ENCODE results near the gene KLHL42. TPM values are rescaled to one million over a fixed set of nuclear protein-coding genes. Genes with fewer than 3 reads are reported as not detected.
A peak's percentile ranks its signal among the peaks of the same experiment; 100 is the strongest.

Gene KLHL42
- total RNA-seq, 2 experiments from 2014 or later = 16.3 to 16.4 TPM

GRCh38 chr12:27771481-27772327, 8.3 kb upstream of the KLHL42 start:
- Mint-ChIP-seq H3K36me3 (no peaks in the 10 kb centered on the region), H3K4me3 (no peak overlapping the region), H3K9me3 (no peaks in the 10 kb centered on the region), H3K4me1 (peaks cover 8% of the 10 kb centered on the region), H3K27ac (no peak overlapping the region), H3K27me3 (no peaks in the 10 kb centered on the region)
- DNase-seq = no peak

GRCh38 chr12:27772328-27773049, 7.5 kb upstream of the KLHL42 start:
- H3K9me3 Mint-ChIP-seq = no peaks in the 10 kb centered on the region
- H3K4me3 Mint-ChIP-seq = no peak overlapping the region
- DNase-seq = no peak
- H3K4me1 Mint-ChIP-seq = peaks cover 8% of the 10 kb centered on the region
- H3K27me3 Mint-ChIP-seq = no peaks in the 10 kb centered on the region
- H3K27ac Mint-ChIP-seq = no peak overlapping the region
- no peaks in the 10 kb centered on the region for H3K36me3 Mint-ChIP-seq

GRCh38 chr12:27777141-27777540, 2.9 kb upstream of the KLHL42 start:
- Mint-ChIP-seq H3K27ac (no peak overlapping the region), H3K4me1 (peaks cover 24% of the 10 kb centered on the region), H3K36me3 (peaks cover 10% of the 10 kb centered on the region), H3K9me3 (no peaks in the 10 kb centered on the region), H3K4me3 (no peak overlapping the region), H3K27me3 (no peaks in the 10 kb centered on the region)
- DNase-seq = no peak

GRCh38 chr12:27778206-27778605, 1.8 kb upstream of the KLHL42 start:
- Mint-ChIP-seq H3K4me1 (peaks cover 27% of the 10 kb centered on the region), H3K36me3 (peaks cover 16% of the 10 kb centered on the region), H3K27ac (no peak overlapping the region), H3K4me3 (no peak overlapping the region), H3K9me3 (no peaks in the 10 kb centered on the region), H3K27me3 (no peaks in the 10 kb centered on the region)
- no peak for DNase-seq

- Mint-ChIP-seq H3K4me3 (peak overlapping the region; percentile 86), H3K27ac (peak overlapping the region; percentile 94), H3K4me1 (peaks cover 31% of the 10 kb centered on the region), H3K36me3 (peaks cover 20% of the 10 kb centered on the region), H3K9me3 (no peaks in the 10 kb centered on the region), H3K27me3 (no peaks in the 10 kb centered on the region)
- DNase-seq = peak; percentile 23
Measured at GRCh38 chr12:27779416-27779919, 565 bp upstream of the KLHL42 start.

- H3K27ac Mint-ChIP-seq = peak overlapping the region; percentile 79
- H3K4me3 Mint-ChIP-seq = peak overlapping the region; percentile 82
- H3K9me3 Mint-ChIP-seq = no peaks in the 10 kb centered on the region
- peaks cover 28% of the 10 kb centered on the region for H3K36me3 Mint-ChIP-seq
- peaks cover 39% of the 10 kb centered on the region for H3K4me1 Mint-ChIP-seq
- DNase-seq = peak; percentile 37
- H3K27me3 Mint-ChIP-seq = no peaks in the 10 kb centered on the region
Measured at GRCh38 chr12:27780612-27781408, 777 bp downstream of the KLHL42 start.

- H3K9me3 Mint-ChIP-seq = no peaks in the 10 kb centered on the region
- peaks cover 32% of the 10 kb centered on the region for H3K36me3 Mint-ChIP-seq
- H3K27me3 Mint-ChIP-seq = no peaks in the 10 kb centered on the region
- no peak overlapping the region for H3K27ac Mint-ChIP-seq
- peaks cover 44% of the 10 kb centered on the region for H3K4me1 Mint-ChIP-seq
- DNase-seq = no peak
- peak overlapping the region; percentile 82 for H3K4me3 Mint-ChIP-seq
Measured at GRCh38 chr12:27781680-27782079, 1.6 kb downstream of the KLHL42 start.

GRCh38 chr12:27782481-27782880, 2.4 kb downstream of the KLHL42 start:
- Mint-ChIP-seq H3K36me3 (peaks cover 32% of the 10 kb centered on the region), H3K27me3 (no peaks in the 10 kb centered on the region), H3K4me1 (peaks cover 45% of the 10 kb centered on the region), H3K9me3 (no peaks in the 10 kb centered on the region), H3K4me3 (peak overlapping the region; percentile 65), H3K27ac (no peak overlapping the region)
- no peak for DNase-seq

GRCh38 chr12:27785882-27786570, 6.0 kb downstream of the KLHL42 start:
- Mint-ChIP-seq H3K9me3 (no peaks in the 10 kb centered on the region), H3K4me1 (peaks cover 50% of the 10 kb centered on the region), H3K27ac (no peak overlapping the region)

GRCh38 chr12:27787559-27787958, 7.5 kb downstream of the KLHL42 start:
- Mint-ChIP-seq H3K27me3 (no peaks in the 10 kb centered on the region), H3K9me3 (no peaks in the 10 kb centered on the region), H3K4me3 (no peak overlapping the region), H3K36me3 (peaks cover 38% of the 10 kb centered on the region), H3K27ac (no peak overlapping the region), H3K4me1 (peaks cover 34% of the 10 kb centered on the region)
- no peak for DNase-seq

More at GRCh38 chr12:27785882-27786570, 6.0 kb downstream of the KLHL42 start:
- DNase-seq = no peak
- Mint-ChIP-seq H3K4me3 (no peak overlapping the region), H3K36me3 (peaks cover 43% of the 10 kb centered on the region), H3K27me3 (no peaks in the 10 kb centered on the region)

GRCh38 chr12:27790179-27790578, 10.1 kb downstream of the KLHL42 start:
- no peak overlapping the region for H3K27ac Mint-ChIP-seq
- no peak for DNase-seq
- no peaks in the 10 kb centered on the region for H3K9me3 Mint-ChIP-seq
- peaks cover 32% of the 10 kb centered on the region for H3K4me1 Mint-ChIP-seq
- H3K27me3 Mint-ChIP-seq = no peaks in the 10 kb centered on the region
- peaks cover 36% of the 10 kb centered on the region for H3K36me3 Mint-ChIP-seq
- H3K4me3 Mint-ChIP-seq = no peak overlapping the region

- peak overlapping the region; percentile 19 for H3K27ac Mint-ChIP-seq
- H3K27me3 Mint-ChIP-seq = no peaks in the 10 kb centered on the region
- peaks cover 13% of the 10 kb centered on the region for H3K4me1 Mint-ChIP-seq
- no peaks in the 10 kb centered on the region for H3K9me3 Mint-ChIP-seq
- H3K36me3 Mint-ChIP-seq = peaks cover 35% of the 10 kb centered on the region
- H3K4me3 Mint-ChIP-seq = no peak overlapping the region
- DNase-seq = no peak
Measured at GRCh38 chr12:27794818-27795584, 15.0 kb downstream of the KLHL42 start.

- Mint-ChIP-seq H3K36me3 (peaks cover 44% of the 10 kb centered on the region), H3K9me3 (no peaks in the 10 kb centered on the region), H3K27me3 (no peaks in the 10 kb centered on the region), H3K4me1 (peaks cover 24% of the 10 kb centered on the region), H3K27ac (no peak overlapping the region), H3K4me3 (no peak overlapping the region)
- no peak for DNase-seq
Measured at GRCh38 chr12:27796128-27796527, 16.1 kb downstream of the KLHL42 start.

Data from activated naive CD8-positive, alpha-beta T cell treated with anti-CD3 and anti-CD28 coated beads for 36 hours (primary cell).